T-cell (primary cell): ENCODE data around the gene LMOD1. TPM values are rescaled to one million over a fixed set of nuclear protein-coding genes. Genes with fewer than 3 reads are reported as not detected.

Experiments
- ATAC-seq, 4 experiments: fragments of 200-7000 bp in 3 of 4; fragments of 150-1000 bp in 1 of 4; cut with Tn5 transposase; replicated peaks in 1 of 4; 1 replicate in 3 of 4; 2 replicates in 1 of 4; pipeline ENCODE4 v1.10.0; 2021; ENCODE audit warnings: moderate library complexity in 3 of 4, mild to moderate bottlenecking in 2 of 4, moderate number of reproducible peaks in 1 of 4
- CTCF ChIA-PET, 2 donors: fragments of 300-600 bp; sonication (Branson Sonifier 250); formaldehyde crosslinking; loops; one replicate each; lab custom pipeline; 2022; ENCODE audit warnings: antibody characterized with exemption in 2 of 2; lab: Charles Lee
- POLR2A ChIA-PET, 2 donors: fragments of 300-600 bp; sonication (Branson Sonifier 250); formaldehyde crosslinking; loops; one replicate each; lab custom pipeline; 2022; ENCODE audit warnings: antibody characterized with exemption in 2 of 2; lab: Charles Lee
- DNase-seq, 35 experiments: peaks; one replicate each; pipeline versions ENCODE4 v3.0.0 to v3.0.0-alpha.2; 2013 to 2023
- H3K27ac ChIP-seq: one replicate; pipeline ENCODE4 v1.5.1; 2013; ENCODE audit warnings: low read length
- H3K27me3 ChIP-seq, 2 experiments: replicated peaks in 1 of 2; 1 replicate in 1 of 2; 2 replicates in 1 of 2; pipeline versions ENCODE4 v1.6.1 to v1.7.0; 2013; ENCODE audit warnings: low read length in 1 of 2, mixed read lengths in 1 of 2; ENCODE audit not compliant: control insufficient read depth in 2 of 2, insufficient read depth in 2 of 2; ENCODE audit errors: extremely low read depth in 1 of 2
- H3K36me3 ChIP-seq, 2 donors: 1 replicate in 1 of 2; 2 replicates in 1 of 2; pipeline versions ENCODE4 v1.6.1 to v1.7.0; 2013; ENCODE audit warnings: low read length in 1 of 2; ENCODE audit not compliant: control insufficient read depth in 2 of 2, insufficient read depth in 1 of 2; ENCODE audit errors: extremely low read depth in 1 of 2
- H3K4me1 ChIP-seq, 2 experiments: 1 replicate in 1 of 2; 2 replicates in 1 of 2; pipeline versions ENCODE4 v1.6.1 to v1.7.0; 2013; ENCODE audit warnings: low read length in 2 of 2, mixed read lengths in 1 of 2; ENCODE audit not compliant: insufficient read depth in 2 of 2, control insufficient read depth in 1 of 2; ENCODE audit errors: extremely low read depth in 1 of 2
- H3K4me3 ChIP-seq, 2 donors: 1 replicate in 1 of 2; 2 replicates in 1 of 2; pipeline versions ENCODE4 v1.5.1 to v1.7.0; 2013; ENCODE audit warnings: mild to moderate bottlenecking in 2 of 2, low read length in 1 of 2, moderate library complexity in 1 of 2; ENCODE audit not compliant: control insufficient read depth in 1 of 2; ENCODE audit errors: extremely low read depth in 1 of 2
- H3K9me3 ChIP-seq: 2 replicates; pipeline ENCODE4 v1.7.0; 2013
- H3K27ac Mint-ChIP-seq, 2 donors: one replicate each; pipeline ENCODE4 v1.8.0; 2020 to 2021; ENCODE audit warnings: mild to moderate bottlenecking in 2 of 2, mixed read lengths in 2 of 2
- H3K27me3 Mint-ChIP-seq, 2 donors: one replicate each; pipeline ENCODE4 v1.8.0; 2021 to 2022; ENCODE audit warnings: mixed read lengths in 2 of 2
- H3K36me3 Mint-ChIP-seq: one replicate; pipeline ENCODE4 v1.8.0; 2021; ENCODE audit warnings: mixed read lengths
- H3K4me1 Mint-ChIP-seq, 3 donors: one replicate each; pipeline ENCODE4 v1.8.0; 2020 to 2022; ENCODE audit warnings: mixed read lengths in 3 of 3, mild to moderate bottlenecking in 1 of 3
- H3K4me3 Mint-ChIP-seq, 3 donors: one replicate each; pipeline ENCODE4 v1.8.0; 2020 to 2022; ENCODE audit warnings: mild to moderate bottlenecking in 3 of 3, mixed read lengths in 3 of 3, moderate library complexity in 3 of 3
- H3K9me3 Mint-ChIP-seq, 3 donors: one replicate each; pipeline ENCODE4 v1.8.0; 2020 to 2022; ENCODE audit warnings: mixed read lengths in 3 of 3
- WGBS: methylation state at CpG from one replicate; pipeline ENCODE4 v1.1.5; 2013; ENCODE audit warnings: missing lambda C conversion rate; ENCODE audit not compliant: insufficient coverage; 5-methylcytosine and 5-hydroxymethylcytosine counted together
- total RNA-seq, 35 experiments: library from RNA in 6 of 35; stranded (reverse) in 6 of 35; fragments of 120-200 nt in 1 of 35; gene quantifications; one replicate each; pipeline versions ENCODE4 v1.2.1 to v1.2.4 and lab custom pipeline; 2013 to 2026

The LMOD1 gene
- total RNA-seq, 5 donors from 2014 or later (not counting 1 experiment from before 2014, with no cell fraction given), result 0.10 to 0.29 (median 0.16) TPM; not detected in 2

DNA sequence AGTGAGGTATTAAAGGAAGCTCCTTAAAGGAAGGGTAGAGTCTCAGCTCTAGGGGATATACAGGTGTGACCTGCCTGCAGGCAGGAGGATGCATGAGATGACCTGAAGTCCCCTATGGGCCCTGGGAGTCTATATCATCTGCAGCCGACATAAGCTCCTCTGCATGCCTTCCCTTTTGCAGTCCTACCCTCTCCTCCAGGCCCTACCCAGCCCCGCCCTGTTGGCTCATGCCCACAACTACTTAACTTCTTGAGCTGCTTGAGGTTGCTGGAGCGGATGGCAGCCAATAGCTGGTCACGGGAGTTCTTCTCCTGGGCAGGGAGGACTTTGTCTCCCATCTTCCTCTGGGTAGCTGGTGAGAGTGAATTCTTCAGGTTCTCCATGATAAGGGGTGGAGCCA is 47.4 kb downstream of the LMOD1 start:
- ATAC-seq (no peak), DNase-seq (no peak)
- Mint-ChIP-seq H3K36me3 (no peaks in the 10 kb centered on the region), H3K4me3 (no peak overlapping the region), H3K27me3 (peaks cover 7 to 13% of the 10 kb centered on the region in 2 donors), H3K9me3 (no peaks in the 10 kb centered on the region), H3K27ac (no peak overlapping the region), H3K4me1 (peaks cover 7% of the 10 kb centered on the region in 3 donors)
- ChIA-PET POLR2A (interaction anchor here in 1 of 2 donors (0.6 kb wide), 1 partner anchor 31 kb away, joined by 3 read pairs; no protein-coding TSS in a partner anchor), CTCF (interaction anchor here in 1 of 2 donors (0.7 kb wide), 1 partner anchor 16 kb away, joined by 3 read pairs; no protein-coding TSS in a partner anchor)
- no peak overlapping the region for H3K27ac ChIP-seq
- no peaks in the 10 kb centered on the region for H3K9me3 ChIP-seq
- H3K4me1 ChIP-seq, result peaks cover 0 to 11% of the 10 kb centered on the region in 2 experiments
- H3K27me3 ChIP-seq, result peaks cover 0 to 13% of the 10 kb centered on the region in 2 experiments
- WGBS, result 80% methylated on average over 2 of the region's 4 CpGs
- H3K4me3 ChIP-seq, result no peak overlapping the region
- H3K36me3 ChIP-seq, result no peaks in the 10 kb centered on the region

DNA sequence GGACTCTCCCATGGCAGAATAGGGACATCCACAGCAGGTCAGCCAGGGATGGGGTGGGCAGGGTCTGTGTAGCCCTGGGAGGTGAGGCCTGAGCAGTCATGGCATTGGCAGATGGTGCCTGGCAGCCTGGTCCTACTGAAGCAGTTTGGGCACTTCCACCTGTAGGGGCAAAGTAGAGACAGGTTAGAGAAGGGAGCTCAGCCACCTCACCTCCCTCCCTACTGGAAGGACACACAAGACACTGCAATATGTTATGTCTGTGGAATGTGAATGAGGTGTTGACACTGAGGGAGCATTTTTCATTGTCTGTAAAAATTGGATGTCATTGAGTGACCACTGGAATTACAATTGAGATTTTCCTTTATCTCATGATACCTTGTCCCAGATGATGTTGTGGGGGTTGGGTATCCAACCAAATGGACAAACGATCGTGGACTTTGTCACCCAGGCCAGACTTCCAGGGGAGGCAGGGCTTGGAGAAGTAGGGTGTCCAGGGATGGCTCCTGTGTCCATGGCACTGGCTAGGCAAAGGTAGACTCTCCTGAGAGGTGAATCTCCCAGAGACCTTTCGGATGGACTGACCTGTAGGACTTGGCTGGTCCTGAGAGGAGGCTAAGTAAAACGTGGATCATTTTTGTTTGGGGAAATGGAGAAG is 48.0 kb downstream of the LMOD1 start:
- H3K4me1 ChIP-seq, result peaks cover 0 to 11% of the 10 kb centered on the region in 2 experiments
- Mint-ChIP-seq H3K4me3 (no peak overlapping the region), H3K4me1 (peaks cover 7% of the 10 kb centered on the region in 3 donors), H3K27ac (no peak overlapping the region), H3K36me3 (no peaks in the 10 kb centered on the region), H3K9me3 (no peaks in the 10 kb centered on the region), H3K27me3 (peaks cover 13 to 19% of the 10 kb centered on the region in 2 donors)
- H3K4me3 ChIP-seq, result no peak overlapping the region
- peaks cover 0 to 17% of the 10 kb centered on the region in 2 experiments for H3K27me3 ChIP-seq
- H3K27ac ChIP-seq, result no peak overlapping the region
- CTCF ChIA-PET, result interaction anchor here (0.6 to 1.3 kb wide), 4 partner anchors 15 to 480 kb away, joined by 3 to 6 read pairs (median 3); no protein-coding TSS in a partner anchor
- DNase-seq (no peak), ATAC-seq (no peak)
- no peaks in the 10 kb centered on the region for H3K9me3 ChIP-seq
- no peaks in the 10 kb centered on the region for H3K36me3 ChIP-seq
- 68% methylated on average over 4 of the region's 4 CpGs for WGBS
- POLR2A ChIA-PET, result no interaction called here

DNA sequence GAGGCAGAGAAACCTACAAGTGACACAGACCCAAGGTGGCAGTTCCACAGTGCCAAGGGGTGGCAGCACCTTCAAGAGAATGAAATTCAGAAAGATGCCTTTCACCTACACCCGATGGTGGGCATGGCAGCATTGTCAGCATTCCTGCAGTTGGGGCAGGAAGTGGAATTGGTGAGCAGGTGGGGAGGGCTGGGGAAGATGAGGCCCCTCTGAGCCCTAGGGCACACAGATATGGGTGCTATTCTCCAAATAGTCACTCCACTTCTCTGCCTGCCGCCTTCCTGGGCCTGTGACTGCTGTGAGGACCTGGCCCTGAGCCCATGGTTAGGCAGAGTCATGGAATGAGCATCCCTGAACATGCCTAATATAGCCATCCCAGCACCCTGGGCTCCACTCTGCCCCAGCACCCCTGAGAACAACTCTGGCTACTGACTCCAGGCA is 49.4 kb downstream of the LMOD1 start:
- Mint-ChIP-seq H3K4me1 (peaks cover 7% of the 10 kb centered on the region in 3 donors), H3K27me3 (peaks cover 20 to 29% of the 10 kb centered on the region in 2 donors), H3K27ac (no peak overlapping the region), H3K4me3 (no peak overlapping the region), H3K9me3 (no peaks in the 10 kb centered on the region), H3K36me3 (no peaks in the 10 kb centered on the region)
- ATAC-seq, result no peak
- no peaks in the 10 kb centered on the region for H3K9me3 ChIP-seq
- no peak overlapping the region for H3K4me3 ChIP-seq
- no peaks in the 10 kb centered on the region for H3K36me3 ChIP-seq
- ChIA-PET POLR2A (interaction anchor here in 1 of 2 donors (0.8 kb wide), 1 partner anchor 86 kb away, joined by 3 read pairs; no protein-coding TSS in a partner anchor), CTCF (interaction anchor here (0.6 to 2.9 kb wide), 8 partner anchors 9 to 1828 kb away, joined by 3 to 32 read pairs (median 5); partner anchors contain the start of gene IPO9 (in 1 of the 2))
- no peak for DNase-seq
- peaks cover 0 to 11% of the 10 kb centered on the region in 2 experiments for H3K4me1 ChIP-seq
- WGBS, result 100% methylated on average over 1 of the region's 2 CpGs
- no peak overlapping the region for H3K27ac ChIP-seq
- H3K27me3 ChIP-seq, result peaks cover 0 to 29% of the 10 kb centered on the region in 2 experiments

DNA sequence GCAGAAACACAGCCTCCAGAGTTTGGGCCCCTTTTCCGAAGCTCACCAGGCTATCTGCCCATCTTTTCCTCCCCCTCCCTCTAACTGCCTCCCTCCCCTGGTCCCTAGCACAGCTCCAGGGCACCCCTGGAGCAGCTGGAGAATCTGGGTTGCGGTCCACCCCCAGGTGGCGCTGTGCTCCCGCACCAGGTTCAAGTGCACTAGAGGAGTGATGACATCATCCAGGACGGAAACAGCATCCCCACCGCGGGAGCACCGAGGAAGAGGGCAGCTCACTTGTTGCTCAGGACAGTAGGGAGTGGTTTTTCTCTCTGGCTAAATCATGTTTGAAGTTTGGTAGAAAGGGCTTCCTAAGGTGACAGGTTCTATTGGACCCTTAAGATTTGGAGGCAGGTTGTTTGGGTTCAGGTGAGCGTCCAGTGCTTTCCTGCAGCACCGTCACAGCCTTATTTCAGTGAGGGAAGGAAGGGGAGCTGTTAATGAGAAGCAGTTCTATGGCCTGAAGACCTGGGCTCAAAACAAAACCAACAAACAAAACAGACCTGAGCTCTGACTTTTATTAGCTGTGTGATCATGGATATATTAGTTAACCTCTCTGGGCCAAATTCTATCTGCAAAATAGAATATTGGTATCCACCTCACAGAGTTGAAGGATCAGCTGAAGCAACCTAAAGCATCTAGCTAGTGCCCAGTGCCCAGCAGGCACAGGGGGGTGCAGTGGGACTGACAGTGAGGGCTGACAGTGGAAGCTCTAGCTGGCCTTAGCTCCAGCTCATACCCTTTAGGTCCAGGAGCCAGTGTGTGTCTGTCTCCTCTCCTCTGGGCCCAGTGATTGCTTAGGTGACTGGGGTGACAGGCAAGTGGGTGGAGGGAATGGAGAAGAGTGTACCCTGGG is 50.2 kb downstream of the LMOD1 start:
- Histone ChIP-seq H3K27me3 (peaks cover 0 to 37% of the 10 kb centered on the region in 2 experiments), H3K4me3 (no peak overlapping the region), H3K4me1 (peaks cover 0 to 11% of the 10 kb centered on the region in 2 experiments), H3K27ac (no peak overlapping the region), H3K9me3 (no peaks in the 10 kb centered on the region), H3K36me3 (no peaks in the 10 kb centered on the region)
- ChIA-PET CTCF (interaction anchor here (0.6 to 2.9 kb wide), 20 partner anchors 9 to 1965 kb away, joined by 3 to 32 read pairs (median 4); partner anchors contain the start of gene IPO9 (in 1 of the 2)), POLR2A (interaction anchor here in 1 of 2 donors (0.8 kb wide), 1 partner anchor 87 kb away, joined by 3 read pairs; no protein-coding TSS in a partner anchor)
- no peaks in the 10 kb centered on the region for H3K9me3 Mint-ChIP-seq
- DNase-seq (peak; percentile 54 to 88 (median 72)), ATAC-seq (peak; percentile 83 to 97 (median 88))
- peaks cover 7% of the 10 kb centered on the region in 3 donors for H3K4me1 Mint-ChIP-seq
- no peaks in the 10 kb centered on the region for H3K36me3 Mint-ChIP-seq
- H3K4me3 Mint-ChIP-seq, result peak overlapping the region in 2 of 3 donors; percentile 23 to 32
- peak overlapping the region; percentile 19 to 28 for H3K27ac Mint-ChIP-seq
- peaks cover 26 to 37% of the 10 kb centered on the region in 2 donors for H3K27me3 Mint-ChIP-seq
- 0% methylated on average over 7 of the region's 10 CpGs for WGBS

DNA sequence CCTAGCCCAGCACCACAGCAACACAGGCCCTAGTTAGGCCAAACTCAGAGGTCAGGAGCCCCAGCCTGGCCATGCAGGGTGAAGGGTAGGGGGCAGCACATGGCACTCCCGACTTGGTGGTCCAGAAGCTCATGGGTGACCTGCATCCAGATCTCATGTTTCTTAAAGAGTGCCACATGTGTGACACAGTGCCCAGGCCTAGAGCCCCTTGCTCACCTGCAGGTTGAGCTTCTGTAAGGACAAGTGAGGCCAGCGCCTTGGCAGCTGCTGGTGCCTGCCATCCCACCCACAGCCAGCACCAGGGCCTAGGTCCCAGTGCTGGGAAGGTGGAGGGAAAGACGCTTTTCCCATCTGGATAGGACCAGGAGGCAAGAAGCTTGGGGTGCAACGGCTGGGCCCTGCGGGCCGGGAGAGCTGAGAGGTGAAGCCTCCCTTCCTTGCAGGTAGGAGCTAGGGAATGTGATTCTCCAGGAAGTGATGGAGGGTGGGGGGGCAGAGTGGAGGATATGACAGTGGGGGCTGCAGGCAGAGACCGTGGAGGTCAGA is 51.2 kb downstream of the LMOD1 start:
- WGBS, result 74% methylated on average over 6 of the region's 7 CpGs

More for the DNA sequence above, 51.2 kb downstream of the LMOD1 start:
- Mint-ChIP-seq H3K9me3 (no peaks in the 10 kb centered on the region), H3K27me3 (peaks cover 31 to 45% of the 10 kb centered on the region in 2 donors), H3K4me1 (peaks cover 7% of the 10 kb centered on the region in 3 donors), H3K27ac (no peak overlapping the region), H3K4me3 (no peak overlapping the region), H3K36me3 (no peaks in the 10 kb centered on the region)
- H3K36me3 ChIP-seq, result no peaks in the 10 kb centered on the region
- ChIA-PET CTCF (interaction anchor here (0.6 to 2.9 kb wide), 17 partner anchors 8 to 1400 kb away, joined by 3 to 32 read pairs (median 6); partner anchors contain the start of gene IPO9 (in 1 of the 2)), POLR2A (interaction anchor here in 1 of 2 donors (0.8 kb wide), 1 partner anchor 1079 kb away, joined by 3 read pairs; no protein-coding TSS in a partner anchor)
- no peak for DNase-seq
- ATAC-seq, result no peak
- H3K9me3 ChIP-seq, result no peaks in the 10 kb centered on the region
- H3K4me3 ChIP-seq, result no peak overlapping the region
- peaks cover 0 to 44% of the 10 kb centered on the region in 2 experiments for H3K27me3 ChIP-seq
- H3K4me1 ChIP-seq, result peaks cover 0 to 11% of the 10 kb centered on the region in 2 experiments
- H3K27ac ChIP-seq, result no peak overlapping the region
